ENCODE results near the gene UBE2A. TPM values are rescaled to one million over a fixed set of nuclear protein-coding genes. Genes with fewer than 3 reads are reported as not detected.

UBE2A gene
- 66.5 and 68.2 TPM in 2 replicates for total RNA-seq
- long read RNA-seq, transcript UBE2A-207 (5 exons, 934 nt), result minor isoform, 21 of 334 reads
- long read RNA-seq, transcript UBE2A-202 (6 exons, 1,874 nt), result major isoform, 237 of 334 reads
- long read RNA-seq, transcript UBE2A-206 (5 exons, 1,381 nt), result minor isoform, 49 of 334 reads
- long read RNA-seq, partial matches to known transcripts, result 12 of 334 reads
- long read RNA-seq, other reads (novel, unspliced or antisense), result 7 of 334 reads

DNA sequence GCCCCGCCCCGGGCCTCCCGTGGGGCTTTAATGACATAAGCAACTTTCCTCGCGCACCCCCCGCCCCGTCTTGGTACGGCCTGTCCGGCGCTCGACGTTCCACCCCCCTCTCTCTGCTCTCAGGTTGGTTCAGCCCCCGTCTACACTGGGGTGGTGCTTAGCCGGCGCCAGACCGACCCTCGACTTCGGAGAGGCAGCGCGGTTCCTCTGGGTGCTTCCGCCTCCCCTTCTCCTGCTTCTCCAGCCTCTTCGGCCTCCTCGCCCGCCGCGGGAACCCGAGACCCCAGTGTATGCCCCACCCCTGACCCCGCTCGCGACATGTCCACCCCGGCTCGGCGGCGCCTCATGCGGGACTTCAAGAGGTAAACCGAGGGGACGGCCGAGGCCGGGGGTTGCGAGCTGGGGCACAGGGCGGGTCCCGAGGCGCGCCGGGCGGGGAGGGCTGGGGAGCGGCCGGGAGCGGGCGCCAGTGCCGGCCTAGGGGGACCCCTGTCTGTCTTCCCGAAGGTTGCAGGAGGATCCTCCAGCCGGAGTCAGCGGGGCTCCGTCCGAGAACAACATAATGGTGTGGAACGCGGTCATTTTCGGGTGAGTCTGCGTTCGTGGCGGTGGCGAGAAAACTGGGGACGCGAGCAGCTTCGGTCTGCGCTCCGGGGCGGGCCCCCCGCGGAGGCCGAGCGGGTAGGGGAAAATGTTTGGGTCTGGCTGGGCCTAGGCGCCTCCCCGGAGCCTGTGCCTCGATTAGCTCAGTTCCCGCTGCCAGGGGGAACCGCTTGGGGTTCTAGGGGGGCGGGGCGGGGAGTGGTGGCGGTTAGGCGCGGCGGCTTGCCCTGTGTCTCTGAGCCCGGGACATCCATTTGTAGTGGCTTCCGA is at the start of gene UBE2A:
UBE2A (plus strand) TSS at position 170 of the 873 bp plus-strand sequence; CDS start at position 319, 149 bp downstream.
- TF ChIP-seq CTCF (IDR thresholded peaks at IDR 0.05), result peak; percentile 53
- DNase-seq (ENCODE audit: extremely low spot score, unreplicated experiment), result peak; percentile 95
- Mint-ChIP-seq H3K9me3 (ENCODE audit: unreplicated experiment) (peaks cover 7% of the 10 kb centered on the region), H3K36me3 (ENCODE audit: unreplicated experiment) (no peaks in the 10 kb centered on the region), H3K27me3 (ENCODE audit: unreplicated experiment) (no peaks in the 10 kb centered on the region), H3K4me3 (ENCODE audit: unreplicated experiment) (peak within 1 kb of the TSS; percentile 83), H3K27ac (ENCODE audit: unreplicated experiment) (peak within 1 kb of the TSS; percentile 94), H3K4me1 (ENCODE audit: unreplicated experiment) (peaks cover 6% of the 10 kb centered on the region)

GRCh38 chrX:119529345-119530276 is 44.8 kb upstream of the UBE2A start:
- Mint-ChIP-seq H3K4me3 (ENCODE audit: unreplicated experiment) (no peak overlapping the region), H3K36me3 (ENCODE audit: unreplicated experiment) (peaks cover 5% of the 10 kb centered on the region), H3K27ac (ENCODE audit: unreplicated experiment) (peak overlapping the region; percentile 29), H3K27me3 (ENCODE audit: unreplicated experiment) (no peaks in the 10 kb centered on the region), H3K9me3 (ENCODE audit: unreplicated experiment) (peaks cover 7% of the 10 kb centered on the region), H3K4me1 (ENCODE audit: unreplicated experiment) (peaks cover 6% of the 10 kb centered on the region)
- no peak for TF ChIP-seq CTCF (IDR thresholded peaks at IDR 0.05)
- no peak for DNase-seq (ENCODE audit: extremely low spot score, unreplicated experiment)

GRCh38 chrX:119537487-119537886 is 36.9 kb upstream of the UBE2A start:
- Mint-ChIP-seq H3K36me3 (ENCODE audit: unreplicated experiment) (peaks cover 13% of the 10 kb centered on the region), H3K4me3 (ENCODE audit: unreplicated experiment) (no peak overlapping the region), H3K4me1 (ENCODE audit: unreplicated experiment) (peaks cover 6% of the 10 kb centered on the region), H3K27ac (ENCODE audit: unreplicated experiment) (no peak overlapping the region), H3K27me3 (ENCODE audit: unreplicated experiment) (no peaks in the 10 kb centered on the region), H3K9me3 (ENCODE audit: unreplicated experiment) (peaks cover 14% of the 10 kb centered on the region)
- TF ChIP-seq CTCF (IDR thresholded peaks at IDR 0.05), result no peak
- no peak for DNase-seq (ENCODE audit: extremely low spot score, unreplicated experiment)

DNA sequence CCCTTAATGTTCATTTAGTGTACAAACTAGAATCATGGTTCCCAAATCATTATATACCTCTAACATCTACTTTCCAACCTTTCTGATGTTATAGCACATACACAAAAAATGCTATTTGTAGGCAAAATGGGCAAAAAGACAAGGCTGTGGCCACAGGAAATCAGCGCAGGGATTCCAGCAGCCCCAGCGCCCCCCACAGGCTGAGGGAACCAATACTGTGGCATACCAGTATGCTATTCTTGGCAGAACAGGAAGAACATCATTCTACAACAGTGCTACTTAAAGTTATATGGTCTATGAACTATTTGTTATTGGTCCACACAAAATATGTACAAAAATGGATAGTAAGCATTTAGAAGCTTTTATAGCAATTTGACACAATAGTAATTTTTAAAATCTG is 34.5 kb upstream of the UBE2A start:
- H3K9me3 Mint-ChIP-seq (ENCODE audit: unreplicated experiment), result peaks cover 7% of the 10 kb centered on the region
- H3K4me1 Mint-ChIP-seq (ENCODE audit: unreplicated experiment), result peaks cover 6% of the 10 kb centered on the region
- DNase-seq (ENCODE audit: extremely low spot score, unreplicated experiment), result no peak
- no peak overlapping the region for H3K27ac Mint-ChIP-seq (ENCODE audit: unreplicated experiment)
- no peaks in the 10 kb centered on the region for H3K27me3 Mint-ChIP-seq (ENCODE audit: unreplicated experiment)
- H3K4me3 Mint-ChIP-seq (ENCODE audit: unreplicated experiment), result no peak overlapping the region
- TF ChIP-seq CTCF (IDR thresholded peaks at IDR 0.05), result peak; percentile 8
- peaks cover 13% of the 10 kb centered on the region for H3K36me3 Mint-ChIP-seq (ENCODE audit: unreplicated experiment)

Data from osteocyte (in vitro differentiated cells).